Measurements from ENCODE around the gene ASZ1.
"Not testable (repeated sequence)": the region's sequence is repeated elsewhere in the genome, so short reads cannot be mapped to it uniquely, and the experiment has no call there.

ASZ1 gene

GRCh38 chr7:117427258-117427701, at the start of gene ASZ1:
Gene ASZ1, minus strand, starts transcription at chr7:117427493. Its CDS starts 33 bp downstream, at chr7:117427460.
- H3K4me1 ChIP-seq (ENCODE audit: control insufficient read depth, insufficient read depth, low read length), result no peaks in the 10 kb centered on the region
- no peaks in the 10 kb centered on the region for H3K27me3 ChIP-seq (replicated peaks; ENCODE audit: control insufficient read depth, insufficient read depth, low read length)
- H3K4me3 ChIP-seq (ENCODE audit: low read length), result no peak within 1 kb of the TSS
- no peak within 1 kb of the TSS for H3K9ac ChIP-seq (ENCODE audit: low read length)
- peaks cover 5% of the 10 kb centered on the region for H3K9me3 ChIP-seq (ENCODE audit: control insufficient read depth, low read length)
- H3K36me3 ChIP-seq (ENCODE audit: control insufficient read depth, insufficient read depth, low read length, severe bottlenecking), result no peaks in the 10 kb centered on the region
- DNase-seq (ENCODE audit: low read depth), result no peak

- H3K4me1 ChIP-seq (ENCODE audit: control insufficient read depth, insufficient read depth, low read length), result no peaks in the 10 kb centered on the region
- H3K9ac ChIP-seq (ENCODE audit: low read length), result no peak overlapping the region
- DNase-seq (ENCODE audit: low read depth), result no peak
- no peaks in the 10 kb centered on the region for H3K36me3 ChIP-seq (ENCODE audit: control insufficient read depth, insufficient read depth, low read length, severe bottlenecking)
- H3K9me3 ChIP-seq (ENCODE audit: control insufficient read depth, low read length), result no peaks in the 10 kb centered on the region
- peaks cover 29% of the 10 kb centered on the region for H3K27me3 ChIP-seq (replicated peaks; ENCODE audit: control insufficient read depth, insufficient read depth, low read length)
- H3K4me3 ChIP-seq (ENCODE audit: low read length), result no peak overlapping the region
These were observed 49.4 kb upstream of the ASZ1 start for GRCh38 chr7:117476557-117477215.

GRCh38 chr7:117472335-117472734, 45.0 kb upstream of the ASZ1 start:
- Histone ChIP-seq H3K4me3 (ENCODE audit: low read length) (no peak overlapping the region), H3K4me1 (ENCODE audit: control insufficient read depth, insufficient read depth, low read length) (no peaks in the 10 kb centered on the region)

GRCh38 chr7:117470777-117471176, 43.5 kb upstream of the ASZ1 start:
- DNase-seq (ENCODE audit: low read depth), result no peak
- Histone ChIP-seq H3K36me3 (ENCODE audit: control insufficient read depth, insufficient read depth, low read length, severe bottlenecking) (no peaks in the 10 kb centered on the region), H3K4me1 (ENCODE audit: control insufficient read depth, insufficient read depth, low read length) (no peaks in the 10 kb centered on the region), H3K4me3 (ENCODE audit: low read length) (no peak overlapping the region), H3K9me3 (ENCODE audit: control insufficient read depth, low read length) (no peaks in the 10 kb centered on the region), H3K27me3 (replicated peaks; ENCODE audit: control insufficient read depth, insufficient read depth, low read length) (no peaks in the 10 kb centered on the region), H3K9ac (ENCODE audit: low read length) (no peak overlapping the region)

More at GRCh38 chr7:117472335-117472734, 45.0 kb upstream of the ASZ1 start:
- no peak overlapping the region for H3K9ac ChIP-seq (ENCODE audit: low read length)
- H3K27me3 ChIP-seq (replicated peaks; ENCODE audit: control insufficient read depth, insufficient read depth, low read length), result no peaks in the 10 kb centered on the region
- no peaks in the 10 kb centered on the region for H3K36me3 ChIP-seq (ENCODE audit: control insufficient read depth, insufficient read depth, low read length, severe bottlenecking)
- DNase-seq (ENCODE audit: low read depth), result no peak
- H3K9me3 ChIP-seq (ENCODE audit: control insufficient read depth, low read length), result no peaks in the 10 kb centered on the region

GRCh38 chr7:117468174-117468573, 40.9 kb upstream of the ASZ1 start:
- H3K9me3 ChIP-seq (ENCODE audit: control insufficient read depth, low read length), result no peaks in the 10 kb centered on the region
- no peaks in the 10 kb centered on the region for H3K4me1 ChIP-seq (ENCODE audit: control insufficient read depth, insufficient read depth, low read length)
- H3K36me3 ChIP-seq (ENCODE audit: control insufficient read depth, insufficient read depth, low read length, severe bottlenecking), result no peaks in the 10 kb centered on the region
- DNase-seq (ENCODE audit: low read depth), result no peak
- no peaks in the 10 kb centered on the region for H3K27me3 ChIP-seq (replicated peaks; ENCODE audit: control insufficient read depth, insufficient read depth, low read length)
- no peak overlapping the region for H3K9ac ChIP-seq (ENCODE audit: low read length)
- H3K4me3 ChIP-seq (ENCODE audit: low read length), result no peak overlapping the region

- not testable (repeated sequence) for H3K9ac ChIP-seq (ENCODE audit: low read length); DNase-seq (ENCODE audit: low read depth); H3K36me3 ChIP-seq (ENCODE audit: control insufficient read depth, insufficient read depth, low read length, severe bottlenecking); H3K9me3 ChIP-seq (ENCODE audit: control insufficient read depth, low read length); H3K27me3 ChIP-seq (replicated peaks; ENCODE audit: control insufficient read depth, insufficient read depth, low read length); H3K4me3 ChIP-seq (ENCODE audit: low read length); H3K4me1 ChIP-seq (ENCODE audit: control insufficient read depth, insufficient read depth, low read length)
These were observed 33.5 kb upstream of the ASZ1 start for GRCh38 chr7:117460815-117461214.

GRCh38 chr7:117459735-117460134, 32.4 kb upstream of the ASZ1 start:
- H3K9me3 ChIP-seq (ENCODE audit: control insufficient read depth, low read length), result no peaks in the 10 kb centered on the region
- H3K4me3 ChIP-seq (ENCODE audit: low read length), result no peak overlapping the region
- H3K4me1 ChIP-seq (ENCODE audit: control insufficient read depth, insufficient read depth, low read length), result peaks cover 9% of the 10 kb centered on the region
- H3K27me3 ChIP-seq (replicated peaks; ENCODE audit: control insufficient read depth, insufficient read depth, low read length), result no peaks in the 10 kb centered on the region
- no peak overlapping the region for H3K9ac ChIP-seq (ENCODE audit: low read length)
- no peaks in the 10 kb centered on the region for H3K36me3 ChIP-seq (ENCODE audit: control insufficient read depth, insufficient read depth, low read length, severe bottlenecking)
- DNase-seq (ENCODE audit: low read depth), result no peak

GRCh38 chr7:117458977-117459583, 31.8 kb upstream of the ASZ1 start:
- peaks cover 9% of the 10 kb centered on the region for H3K4me1 ChIP-seq (ENCODE audit: control insufficient read depth, insufficient read depth, low read length)
- H3K4me3 ChIP-seq (ENCODE audit: low read length), result no peak overlapping the region
- H3K9ac ChIP-seq (ENCODE audit: low read length), result no peak overlapping the region
- H3K36me3 ChIP-seq (ENCODE audit: control insufficient read depth, insufficient read depth, low read length, severe bottlenecking), result no peaks in the 10 kb centered on the region
- H3K27me3 ChIP-seq (replicated peaks; ENCODE audit: control insufficient read depth, insufficient read depth, low read length), result no peaks in the 10 kb centered on the region
- H3K9me3 ChIP-seq (ENCODE audit: control insufficient read depth, low read length), result no peaks in the 10 kb centered on the region
- DNase-seq (ENCODE audit: low read depth), result peak; percentile 83

GRCh38 chr7:117448655-117449054, 21.4 kb upstream of the ASZ1 start:
- peaks cover 3% of the 10 kb centered on the region for H3K27me3 ChIP-seq (replicated peaks; ENCODE audit: control insufficient read depth, insufficient read depth, low read length)
- H3K4me3 ChIP-seq (ENCODE audit: low read length), result no peak overlapping the region
- no peaks in the 10 kb centered on the region for H3K36me3 ChIP-seq (ENCODE audit: control insufficient read depth, insufficient read depth, low read length, severe bottlenecking)

GRCh38 chr7:117446220-117446815, 19.0 kb upstream of the ASZ1 start:
- H3K4me1 ChIP-seq (ENCODE audit: control insufficient read depth, insufficient read depth, low read length), result peaks cover 5% of the 10 kb centered on the region
- no peak for DNase-seq (ENCODE audit: low read depth)
- H3K9me3 ChIP-seq (ENCODE audit: control insufficient read depth, low read length), result peaks cover 16% of the 10 kb centered on the region

More at GRCh38 chr7:117448655-117449054, 21.4 kb upstream of the ASZ1 start:
- H3K9ac ChIP-seq (ENCODE audit: low read length), result no peak overlapping the region
- peaks cover 24% of the 10 kb centered on the region for H3K9me3 ChIP-seq (ENCODE audit: control insufficient read depth, low read length)
- no peak for DNase-seq (ENCODE audit: low read depth)
- peaks cover 5% of the 10 kb centered on the region for H3K4me1 ChIP-seq (ENCODE audit: control insufficient read depth, insufficient read depth, low read length)

GRCh38 chr7:117445206-117445605, 17.9 kb upstream of the ASZ1 start:
- Histone ChIP-seq H3K9ac (ENCODE audit: low read length) (no peak overlapping the region), H3K27me3 (replicated peaks; ENCODE audit: control insufficient read depth, insufficient read depth, low read length) (peaks cover 3% of the 10 kb centered on the region), H3K4me3 (ENCODE audit: low read length) (no peak overlapping the region), H3K9me3 (ENCODE audit: control insufficient read depth, low read length) (peaks cover 7% of the 10 kb centered on the region), H3K4me1 (ENCODE audit: control insufficient read depth, insufficient read depth, low read length) (peaks cover 5% of the 10 kb centered on the region), H3K36me3 (ENCODE audit: control insufficient read depth, insufficient read depth, low read length, severe bottlenecking) (no peaks in the 10 kb centered on the region)
- no peak for DNase-seq (ENCODE audit: low read depth)

More at GRCh38 chr7:117446220-117446815, 19.0 kb upstream of the ASZ1 start:
- Histone ChIP-seq H3K9ac (ENCODE audit: low read length) (no peak overlapping the region), H3K36me3 (ENCODE audit: control insufficient read depth, insufficient read depth, low read length, severe bottlenecking) (no peaks in the 10 kb centered on the region), H3K4me3 (ENCODE audit: low read length) (no peak overlapping the region), H3K27me3 (replicated peaks; ENCODE audit: control insufficient read depth, insufficient read depth, low read length) (peaks cover 3% of the 10 kb centered on the region)
